ENCODE data around the gene DBET. TPM values are rescaled to one million over a fixed set of nuclear protein-coding genes. Genes with fewer than 3 reads are reported as not detected.

Gene DBET
- total RNA-seq, 1 experiment from 2014 or later: not detected

Other genes starting within 250 kb of the DBET start
- gene FRG1, start 123.6 kb upstream of the DBET start, total RNA-seq (2014; rRNA removed; shearing (Covaris generic)): 52.0 and 67.0 TPM in 2 replicates
- 0.17 and 0.27 TPM in 2 replicates for gene FRG2, start 37.2 kb upstream of the DBET start, total RNA-seq (2014; rRNA removed; shearing (Covaris generic))
- not detected in 2 replicates for gene DUX4, start 109.3 kb downstream of the DBET start, total RNA-seq (2014; rRNA removed; shearing (Covaris generic))